A673 (cell line): ENCODE data around the gene PRKCA. TPM values are rescaled to one million over a fixed set of nuclear protein-coding genes. Genes with fewer than 3 reads are reported as not detected.

ENCODE experiments used
- BruUV-seq: library from RNA; stranded (reverse); fragments of 400-500 nt; replicated peaks from 2 replicates; lab custom pipeline; 2021; lab: Mats Ljungman, UMichigan
- CTCF ChIA-PET: fragments of 300-600 bp; sonication (Branson Sonifier 250); formaldehyde crosslinking; loops from one replicate; lab custom pipeline; 2022; ENCODE audit warnings: antibody characterized with exemption; lab: Charles Lee
- POLR2A ChIA-PET: fragments of 300-600 bp; sonication (Branson Sonifier 250); formaldehyde crosslinking; loops from one replicate; lab custom pipeline; 2022; ENCODE audit warnings: antibody characterized with exemption; ENCODE audit not compliant: low non-redundant PET; lab: Charles Lee
- DNase-seq: peaks from one replicate; pipeline ENCODE4 v3.0.0-alpha.2; 2015; ENCODE audit warnings: low spot score
- H3K27ac ChIP-seq: fragments of 200-600 bp; sonication (generic); 2 replicates; pipeline ENCODE4 v1.5.1; 2016; ENCODE audit warnings: mixed run types, low read depth, mild to moderate bottlenecking, mixed read lengths, antibody characterized with exemption, low read length; ENCODE audit not compliant: poor library complexity, severe bottlenecking
- H3K27me3 ChIP-seq: fragments of 200-600 bp; sonication (generic); replicated peaks from 2 replicates; pipeline ENCODE4 v1.6.1; 2017; ENCODE audit warnings: mixed run types, low read depth, mild to moderate bottlenecking, mixed read lengths, antibody characterized with exemption, low read length; ENCODE audit not compliant: insufficient read depth, poor library complexity
- H3K36me3 ChIP-seq: fragments of 200-600 bp; sonication (generic); 2 replicates; pipeline ENCODE4 v1.6.1; 2016; ENCODE audit warnings: mixed run types, mild to moderate bottlenecking, mixed read lengths, antibody characterized with exemption, low read length; ENCODE audit not compliant: insufficient read depth, poor library complexity, severe bottlenecking
- H3K4me1 ChIP-seq: fragments of 200-600 bp; sonication (generic); 2 replicates; pipeline ENCODE4 v1.6.1; 2017; ENCODE audit warnings: mixed run types, mild to moderate bottlenecking, mixed read lengths, antibody characterized with exemption, low read length; ENCODE audit not compliant: insufficient read depth, poor library complexity, severe bottlenecking
- H3K4me3 ChIP-seq: fragments of 200-600 bp; sonication (generic); 2 replicates; pipeline ENCODE4 v1.5.1; 2016; ENCODE audit warnings: low read depth, mixed run types, mild to moderate bottlenecking, mixed read lengths, low read length; ENCODE audit not compliant: poor library complexity, severe bottlenecking
- H3K9me3 ChIP-seq: fragments of 200-600 bp; sonication (generic); 2 replicates; pipeline ENCODE4 v1.6.1; 2016; ENCODE audit warnings: mixed run types, low read depth, mild to moderate bottlenecking, mixed read lengths, antibody characterized with exemption, low read length; ENCODE audit not compliant: poor library complexity, severe bottlenecking
- CTCF ChIP-seq: fragments of 300-800, 200-600 bp; sonication (generic); conservative IDR thresholded peaks from 2 replicates; pipeline ENCODE4 v1.5.1; 2017; ENCODE audit warnings: low read depth, mild to moderate bottlenecking, antibody characterized with exemption, low read length, moderate library complexity, mixed read lengths
- EZH2 ChIP-seq: fragments of 200-600 bp; sonication (generic); IDR thresholded peaks from 2 replicates; pipeline ENCODE4 v1.6.1; 2017; ENCODE audit warnings: borderline replicate concordance, low read depth, mild to moderate bottlenecking, mixed read lengths, antibody characterized with exemption, low read length; ENCODE audit not compliant: poor library complexity, severe bottlenecking
- intact Hi-C: fragments of 100-400 bp; cut with micrococcal nuclease; formaldehyde crosslinking; loops from one replicate; pipeline ENCODE4 v1.10.0; 2022; ENCODE audit not compliant: unreplicated experiment
- total RNA-seq: library from RNA; stranded (reverse); gene quantifications from 2 replicates; pipeline ENCODE4 v1.2.3, GENCODE V29; 2021

The PRKCA gene
- total RNA-seq, 1 experiment from 2014 or later, result 16.3 TPM

GRCh38 chr17:66647391-66647983 is 345.1 kb downstream of the PRKCA start:
- no peaks in the 10 kb centered on the region for H3K4me1 ChIP-seq
- no TSS peak for BruUV-seq
- POLR2A ChIA-PET, result no interaction called here
- no peaks in the 10 kb centered on the region for H3K27me3 ChIP-seq
- TF ChIP-seq CTCF (no peak), EZH2 (no peak)
- no peak overlapping the region for H3K27ac ChIP-seq
- CTCF ChIA-PET, result no interaction called here
- intact Hi-C loops, result no loop called here
- H3K4me3 ChIP-seq, result no peak overlapping the region
- DNase-seq, result no peak
- H3K36me3 ChIP-seq, result no peaks in the 10 kb centered on the region
- no peaks in the 10 kb centered on the region for H3K9me3 ChIP-seq

- Histone ChIP-seq H3K27me3 (no peaks in the 10 kb centered on the region), H3K36me3 (no peaks in the 10 kb centered on the region), H3K27ac (no peak overlapping the region), H3K4me1 (peaks cover 7% of the 10 kb centered on the region), H3K9me3 (no peaks in the 10 kb centered on the region), H3K4me3 (no peak overlapping the region)
- ChIA-PET POLR2A (no interaction called here), CTCF (no interaction called here)
- intact Hi-C loops, result no loop called here
- no peak for DNase-seq
- TF ChIP-seq EZH2 (no peak), CTCF (no peak)
- BruUV-seq, result no TSS peak
Measured at GRCh38 chr17:66649818-66650543, 347.6 kb downstream of the PRKCA start.

DNA sequence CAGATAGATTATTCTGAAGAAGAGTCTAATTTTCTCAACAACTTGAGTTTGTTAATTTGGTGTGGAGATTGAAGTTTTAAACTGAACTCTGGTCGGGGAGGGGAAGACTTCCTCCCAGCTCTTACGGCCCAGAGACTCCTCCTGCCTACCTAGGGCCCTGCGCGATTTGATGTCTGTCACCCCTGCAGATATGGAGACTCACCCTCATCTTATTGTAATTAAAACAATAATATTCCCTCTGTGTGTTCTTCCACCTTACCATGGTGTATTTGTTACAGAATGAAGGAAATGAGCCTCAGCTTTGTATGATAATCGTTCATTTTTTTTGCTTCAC is 348.1 kb downstream of the PRKCA start:
- H3K4me1 ChIP-seq, result peaks cover 12% of the 10 kb centered on the region
- no peak overlapping the region for H3K4me3 ChIP-seq
- ChIA-PET POLR2A (no interaction called here), CTCF (no interaction called here)
- no peaks in the 10 kb centered on the region for H3K27me3 ChIP-seq
- intact Hi-C loops, result no loop called here
- no peaks in the 10 kb centered on the region for H3K36me3 ChIP-seq
- BruUV-seq, result no TSS peak
- no peaks in the 10 kb centered on the region for H3K9me3 ChIP-seq
- no peak overlapping the region for H3K27ac ChIP-seq
- DNase-seq, result no peak
- TF ChIP-seq EZH2, result no peak
- TF ChIP-seq CTCF, result no peak
